Common myeloid progenitor, CD34-positive (primary cell): Measurements from ENCODE around the gene SLC26A1.
"Not testable (repeated sequence)": the region's sequence is repeated elsewhere in the genome, so short reads cannot be mapped to it uniquely, and the experiment has no call there.

Source experiments
- CTCF ChIA-PET: fragments of 350-600 bp; sonication (Branson Sonifier 250); formaldehyde crosslinking; loops from one replicate; lab custom pipeline; 2021; ENCODE audit warnings: antibody characterized with exemption; lab: Charles Lee
- POLR2A ChIA-PET: fragments of 350-600 bp; sonication (Branson Sonifier 250); formaldehyde crosslinking; loops from one replicate; lab custom pipeline; 2021; ENCODE audit warnings: antibody characterized with exemption; lab: Charles Lee
- DNase-seq, 3 donors: peaks; one replicate each; pipeline versions ENCODE4 v3.0.0 to v3.0.0-alpha.2; 2013
- H3K27ac ChIP-seq, 2 experiments: 1 replicate in 1 of 2; 2 replicates in 1 of 2; pipeline ENCODE4 v1.7.0; 2013; ENCODE audit warnings: inconsistent platforms in 2 of 2, low read length in 2 of 2, mild to moderate bottlenecking in 2 of 2, low read depth in 1 of 2, moderate library complexity in 1 of 2; ENCODE audit not compliant: severe bottlenecking in 2 of 2, insufficient read depth in 1 of 2, poor library complexity in 1 of 2
- H3K27me3 ChIP-seq, 5 experiments: replicated peaks in 2 of 5; 1 replicate in 3 of 5; 2 replicates in 2 of 5; pipeline versions ENCODE4 v1.6.1 to v1.7.0; 2013; ENCODE audit warnings: low read length in 4 of 5, mild to moderate bottlenecking in 2 of 5, moderate library complexity in 2 of 5, inconsistent platforms in 1 of 5; ENCODE audit not compliant: insufficient read depth in 5 of 5, control insufficient read depth in 4 of 5
- H3K36me3 ChIP-seq, 4 experiments: 1 replicate in 2 of 4; 2 replicates in 2 of 4; pipeline versions ENCODE4 v1.6.1 to v1.7.0; 2013; ENCODE audit warnings: low read length in 3 of 4, control low read depth in 1 of 4, mild to moderate bottlenecking in 1 of 4; ENCODE audit not compliant: control insufficient read depth in 4 of 4, insufficient read depth in 4 of 4
- H3K4me1 ChIP-seq, 4 experiments: 1 replicate in 3 of 4; 2 replicates in 1 of 4; pipeline versions ENCODE4 v1.6.1 to v1.7.1; 2013; ENCODE audit warnings: low read length in 3 of 4, mild to moderate bottlenecking in 3 of 4, control low read depth in 1 of 4, inconsistent platforms in 1 of 4, moderate library complexity in 1 of 4; ENCODE audit not compliant: control insufficient read depth in 4 of 4, insufficient read depth in 4 of 4; ENCODE audit errors: control extremely low read depth in 1 of 4
- H3K4me3 ChIP-seq, 7 experiments: 1 replicate in 4 of 7; 2 replicates in 3 of 7; pipeline versions ENCODE4 v1.5.1 to v1.7.0; 2013; ENCODE audit warnings: mild to moderate bottlenecking in 7 of 7, low read length in 6 of 7, moderate library complexity in 6 of 7, inconsistent platforms in 2 of 7, low read depth in 2 of 7, control low read depth in 1 of 7; ENCODE audit not compliant: insufficient read depth in 4 of 7, control insufficient read depth in 1 of 7; ENCODE audit errors: extremely low read depth in 1 of 7
- H3K9me3 ChIP-seq, 5 experiments: 1 replicate in 4 of 5; 2 replicates in 1 of 5; pipeline versions ENCODE4 v1.6.1 to v1.7.1; 2013; ENCODE audit warnings: low read length in 4 of 5, mild to moderate bottlenecking in 2 of 5, inconsistent platforms in 1 of 5, low read depth in 1 of 5, moderate library complexity in 1 of 5; ENCODE audit not compliant: control insufficient read depth in 4 of 5, insufficient read depth in 2 of 5; ENCODE audit errors: control extremely low read depth in 1 of 5
- WGBS: methylation state at CpG from one replicate; pipeline ENCODE4 v1.1.5; 2013; ENCODE audit not compliant: insufficient coverage; 5-methylcytosine and 5-hydroxymethylcytosine counted together

SLC26A1 gene

GRCh38 chr4:946517-947471 is 46.4 kb downstream of the SLC26A1 start:
- Histone ChIP-seq H3K36me3 (no peaks in the 10 kb centered on the region), H3K4me1 (peaks cover 0 to 8% (median 1%) of the 10 kb centered on the region in 4 experiments), H3K27ac (no peak overlapping the region), H3K9me3 (no peaks in the 10 kb centered on the region), H3K27me3 (no peaks in the 10 kb centered on the region), H3K4me3 (peak overlapping the region in 3 of 7 experiments; percentile 28 to 46 (median 46))
- 70% methylated on average over 62 of the region's 62 CpGs for WGBS
- ChIA-PET CTCF (no interaction called here), POLR2A (no interaction called here)
- DNase-seq, result no peak

GRCh38 chr4:946103-946450 is 47.1 kb downstream of the SLC26A1 start:
- Histone ChIP-seq H3K9me3 (no peaks in the 10 kb centered on the region), H3K4me1 (peaks cover 0 to 8% (median 1%) of the 10 kb centered on the region in 4 experiments), H3K27me3 (no peaks in the 10 kb centered on the region), H3K36me3 (no peaks in the 10 kb centered on the region), H3K4me3 (no peak overlapping the region), H3K27ac (no peak overlapping the region)
- POLR2A ChIA-PET, result interaction anchor here (0.6 kb wide), 1 partner anchor 22 kb away, joined by 3 read pairs; no protein-coding TSS in a partner anchor
- no peak for DNase-seq
- WGBS, result 90% methylated on average over 7 of the region's 9 CpGs
- CTCF ChIA-PET, result no interaction called here

GRCh38 chr4:945274-946102 is 47.7 kb downstream of the SLC26A1 start:
- H3K27me3 ChIP-seq, result no peaks in the 10 kb centered on the region
- H3K36me3 ChIP-seq, result no peaks in the 10 kb centered on the region
- H3K9me3 ChIP-seq, result no peaks in the 10 kb centered on the region
- ChIA-PET POLR2A (interaction anchor here (0.6 kb wide), 1 partner anchor 22 kb away, joined by 3 read pairs; no protein-coding TSS in a partner anchor), CTCF (no interaction called here)
- H3K4me3 ChIP-seq, result no peak overlapping the region
- 80% methylated on average over 27 of the region's 28 CpGs for WGBS
- H3K27ac ChIP-seq, result no peak overlapping the region
- DNase-seq, result no peak
- H3K4me1 ChIP-seq, result peaks cover 0 to 8% (median 1%) of the 10 kb centered on the region in 4 experiments

- H3K36me3 ChIP-seq, POLR2A ChIA-PET, H3K4me3 ChIP-seq, H3K9me3 ChIP-seq, H3K27me3 ChIP-seq, H3K4me1 ChIP-seq, H3K27ac ChIP-seq, DNase-seq: not testable (repeated sequence)
- 100% methylated on average over 1 of the region's 4 CpGs for WGBS
- CTCF ChIA-PET, result interaction anchor here (1.3 to 1.6 kb wide), 3 partner anchors 24 to 48 kb away, joined by 3 to 4 read pairs (median 3); no protein-coding TSS in a partner anchor
Observed at GRCh38 chr4:939508-939907, 53.7 kb downstream of the SLC26A1 start.
